ENCODE measurements around the gene ZNF281.

DNA sequence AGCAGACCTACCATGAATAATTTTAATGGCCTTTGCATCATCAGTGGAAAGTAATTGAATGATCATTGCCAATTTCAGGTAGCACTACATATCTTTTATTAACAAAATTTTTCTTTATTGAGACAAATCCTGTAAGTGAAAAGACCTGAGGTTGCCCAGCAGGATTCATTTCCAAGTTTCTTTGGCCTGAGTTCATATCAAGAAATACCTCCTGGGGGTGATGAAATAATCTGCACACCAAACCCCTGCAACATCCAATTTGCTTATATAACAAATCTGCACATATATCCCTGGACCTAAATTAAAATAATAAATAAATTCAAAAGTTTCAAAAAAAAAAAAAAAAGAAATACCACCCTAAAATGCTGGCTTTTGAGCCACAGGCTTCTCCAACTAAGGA lies 27.3 kb upstream of the ZNF281 start:
- TF ChIP-seq POLR2AphosphoS5 (IDR thresholded peaks at IDR 0.05; ENCODE audit: low read depth, low read length) (no peak), USF2 (IDR thresholded peaks at IDR 0.05; ENCODE audit: borderline replicate concordance, low read depth, low read length) (no peak), GATA2 (CRISPR knock-in tag; IDR thresholded peaks at IDR 0.05) (no peak), EP300 (IDR thresholded peaks at IDR 0.05; ENCODE audit: borderline replicate concordance in 1 of 2, low read depth in 1 of 2, low read length in 1 of 2) (no peak), EZH2phosphoT487 (IDR thresholded peaks at IDR 0.05; ENCODE audit: borderline replicate concordance, low read depth) (no peak), MXI1 (IDR thresholded peaks at IDR 0.05; ENCODE audit: low read depth, low read length) (no peak), TAF1 (IDR thresholded peaks at IDR 0.05; ENCODE audit: borderline replicate concordance, low read depth, low read length) (no peak), RCOR1 (IDR thresholded peaks at IDR 0.05; ENCODE audit: low read length) (no peak)
- TF ChIP-seq, protein P1, sequence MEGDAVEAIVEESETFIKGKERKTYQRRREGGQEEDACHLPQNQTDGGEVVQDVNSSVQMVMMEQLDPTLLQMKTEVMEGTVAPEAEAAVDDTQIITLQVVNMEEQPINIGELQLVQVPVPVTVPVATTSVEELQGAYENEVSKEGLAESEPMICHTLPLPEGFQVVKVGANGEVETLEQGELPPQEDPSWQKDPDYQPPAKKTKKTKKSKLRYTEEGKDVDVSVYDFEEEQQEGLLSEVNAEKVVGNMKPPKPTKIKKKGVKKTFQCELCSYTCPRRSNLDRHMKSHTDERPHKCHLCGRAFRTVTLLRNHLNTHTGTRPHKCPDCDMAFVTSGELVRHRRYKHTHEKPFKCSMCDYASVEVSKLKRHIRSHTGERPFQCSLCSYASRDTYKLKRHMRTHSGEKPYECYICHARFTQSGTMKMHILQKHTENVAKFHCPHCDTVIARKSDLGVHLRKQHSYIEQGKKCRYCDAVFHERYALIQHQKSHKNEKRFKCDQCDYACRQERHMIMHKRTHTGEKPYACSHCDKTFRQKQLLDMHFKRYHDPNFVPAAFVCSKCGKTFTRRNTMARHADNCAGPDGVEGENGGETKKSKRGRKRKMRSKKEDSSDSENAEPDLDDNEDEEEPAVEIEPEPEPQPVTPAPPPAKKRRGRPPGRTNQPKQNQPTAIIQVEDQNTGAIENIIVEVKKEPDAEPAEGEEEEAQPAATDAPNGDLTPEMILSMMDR (IDR thresholded peaks at IDR 0.05): no peak

Measured in SK-N-SH (cell line).